HG03354 (cell line): ENCODE results near the gene C9orf78.
A peak's percentile ranks its signal among the peaks of the same experiment; 100 is the strongest.

Experiments used
- ATAC-seq: cut with Tn5 transposase; IDR thresholded peaks from one replicate; pipeline ENCODE4 v1.9.1; 2021; ENCODE audit warnings: mild to moderate bottlenecking; ENCODE audit not compliant: unreplicated experiment, poor library complexity, severe bottlenecking

C9orf78 gene

DNA sequence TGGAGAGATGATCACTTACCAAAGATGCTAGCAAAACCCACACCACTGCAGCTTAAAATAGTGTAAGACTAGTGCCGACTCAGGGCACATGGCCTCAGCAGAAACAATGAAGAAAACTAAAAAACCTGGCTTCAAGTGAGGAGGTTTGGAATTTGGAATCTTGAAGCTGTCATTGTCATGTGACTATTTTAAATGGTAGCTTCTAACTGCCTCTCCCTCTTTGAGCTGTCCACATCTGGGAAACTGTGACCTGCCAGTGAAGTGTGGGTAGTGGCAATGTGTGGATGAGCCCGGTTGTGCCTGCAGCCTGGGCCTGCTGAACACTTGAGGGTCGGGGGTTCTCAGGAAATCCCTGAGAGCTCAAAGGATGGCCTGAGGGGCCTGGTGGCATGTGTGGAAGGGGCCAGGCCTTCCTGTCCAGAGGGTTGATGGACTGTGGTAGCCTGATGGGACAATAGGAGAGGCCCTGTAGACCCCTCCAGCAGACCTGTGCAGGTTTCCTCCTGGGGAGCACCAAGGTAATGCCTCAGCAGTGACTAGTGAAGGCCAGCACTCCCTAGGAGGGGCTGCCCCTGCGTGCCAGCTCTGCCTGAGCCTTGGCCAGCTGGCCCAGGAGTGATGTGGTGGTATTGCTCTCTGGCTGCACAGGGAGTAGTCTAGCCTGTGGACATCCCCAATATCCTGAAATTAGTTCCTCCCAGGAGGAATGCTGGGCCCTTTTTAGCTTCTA lies 13.8 kb upstream of the C9orf78 start:
- ATAC-seq: no peak

GRCh38 chr9:129845373-129845772 lies 10.3 kb upstream of the C9orf78 start:
- ATAC-seq: no peak

DNA sequence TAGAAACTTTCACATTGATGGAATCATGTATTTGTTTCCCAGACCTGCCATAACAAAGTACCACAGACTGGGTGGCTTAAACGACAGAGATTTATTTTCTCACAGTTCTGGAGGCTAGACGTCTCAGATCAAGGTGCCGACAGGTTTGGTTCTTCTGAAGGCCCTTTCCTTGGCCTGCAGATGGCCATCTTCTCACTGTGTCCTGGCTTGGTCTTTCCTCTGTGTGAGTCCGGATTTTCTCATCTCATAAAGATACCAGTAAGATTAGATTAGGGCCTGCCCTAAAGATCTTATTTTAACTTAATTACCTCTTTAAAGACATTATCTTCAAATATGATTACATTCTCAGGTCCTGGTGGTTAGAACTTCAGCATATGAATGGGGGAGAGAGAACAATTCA lies 6.0 kb upstream of the C9orf78 start:
- ATAC-seq: no peak

DNA sequence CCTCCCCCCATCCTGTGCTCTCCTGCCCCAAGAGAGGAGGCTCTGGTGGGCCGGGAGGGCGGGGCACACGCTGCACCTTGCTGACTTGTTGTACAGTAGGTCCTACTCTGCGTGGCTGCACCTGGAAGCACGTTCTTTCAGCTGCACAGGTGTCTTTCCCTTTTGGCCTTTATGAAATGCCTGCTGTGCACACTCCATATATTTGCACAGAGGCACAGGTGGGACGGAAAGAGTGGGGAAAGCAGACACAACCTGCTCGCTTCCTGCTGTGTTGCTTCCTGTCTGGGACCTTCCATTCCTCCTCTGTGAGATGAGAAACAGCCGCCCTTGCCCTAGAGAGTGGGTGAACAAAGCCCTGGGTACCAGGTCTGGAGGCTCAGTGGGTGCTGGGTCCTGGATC lies 5.0 kb upstream of the C9orf78 start:
- ATAC-seq: no peak

DNA sequence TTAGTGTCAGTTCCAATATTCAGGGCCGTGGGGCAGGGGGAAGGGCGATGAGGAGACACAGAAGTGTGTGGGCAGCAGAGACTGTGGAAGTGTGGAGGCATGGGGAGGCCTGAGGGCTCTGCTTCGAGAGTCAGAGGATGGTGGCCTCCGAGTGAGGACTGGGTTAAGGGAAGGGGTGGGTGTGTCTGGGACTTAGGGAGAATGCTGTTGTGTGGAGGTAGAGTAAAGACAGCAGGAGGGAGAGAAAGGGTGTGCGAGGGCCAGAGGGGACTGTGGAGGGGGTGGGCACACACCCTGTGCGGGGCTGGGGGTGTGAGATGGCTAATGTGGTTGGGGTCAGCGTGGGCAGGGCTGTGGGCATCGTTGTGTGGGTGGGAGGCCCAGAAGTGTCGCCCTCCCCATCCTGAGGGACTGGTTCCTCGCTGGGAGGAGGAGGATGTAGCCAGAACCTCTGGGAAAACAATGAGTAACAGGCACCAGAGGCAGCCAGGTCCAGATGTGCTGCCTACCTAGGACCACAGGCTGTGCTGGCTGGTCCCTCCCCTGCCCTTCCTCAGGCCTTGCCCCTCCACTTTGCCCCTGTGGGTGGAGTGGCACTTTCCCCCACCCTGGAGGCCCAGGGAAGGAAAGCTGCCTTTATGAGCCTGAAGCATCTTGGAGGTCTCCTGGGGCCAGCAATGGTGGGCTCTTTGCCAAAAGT lies 4.4 kb upstream of the C9orf78 start:
- no peak for ATAC-seq

GRCh38 chr9:129838707-129839259 lies 3.7 kb upstream of the C9orf78 start:
- ATAC-seq: no peak

- no peak for ATAC-seq
Measured at GRCh38 chr9:129836311-129837007, 1.4 kb upstream of the C9orf78 start.

GRCh38 chr9:129835860-129836223 lies 767 bp upstream of the C9orf78 start:
- no peak for ATAC-seq

GRCh38 chr9:129834489-129835127 lies 467 bp downstream of the C9orf78 start:
- peak; percentile 27 for ATAC-seq

DNA sequence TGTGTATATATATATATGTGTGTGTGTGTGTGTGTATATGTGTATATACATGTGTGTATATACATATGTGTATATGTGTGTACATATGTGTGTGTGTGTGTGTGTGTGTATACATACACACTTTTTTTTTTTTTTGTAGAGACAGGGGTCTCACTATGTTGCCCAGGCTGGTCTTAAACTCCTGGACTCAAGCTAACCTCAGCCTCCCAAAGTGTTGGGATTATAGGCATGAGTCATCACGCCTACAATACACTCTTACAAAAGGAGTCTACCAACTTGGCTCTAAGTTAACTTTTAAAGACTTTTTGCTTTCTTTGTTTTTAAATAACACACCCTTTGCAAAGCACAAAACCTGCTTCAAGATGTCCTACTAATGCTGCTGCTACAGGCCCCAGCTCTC lies 2.1 kb downstream of the C9orf78 start:
- ATAC-seq: no peak

DNA sequence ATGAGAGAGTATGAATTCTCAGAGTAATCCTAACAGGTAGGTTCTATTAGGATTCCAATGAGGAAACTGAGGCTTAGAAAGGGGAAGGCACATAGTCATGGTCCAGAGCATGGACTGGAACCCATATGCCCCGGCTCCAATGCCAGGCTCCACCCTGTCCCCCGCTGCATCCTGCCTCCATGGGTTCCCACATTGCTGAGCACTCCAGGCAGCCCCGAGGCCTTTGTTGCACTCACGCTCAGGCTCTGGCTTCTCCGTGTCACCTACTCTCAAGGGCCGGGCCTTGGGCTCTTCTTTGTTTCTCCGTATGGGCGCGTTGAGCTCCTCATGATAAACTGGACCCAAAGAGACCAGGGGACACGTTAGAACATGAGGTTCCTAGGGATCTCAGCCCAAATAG lies 6.1 kb downstream of the C9orf78 start:
- ATAC-seq: no peak

DNA sequence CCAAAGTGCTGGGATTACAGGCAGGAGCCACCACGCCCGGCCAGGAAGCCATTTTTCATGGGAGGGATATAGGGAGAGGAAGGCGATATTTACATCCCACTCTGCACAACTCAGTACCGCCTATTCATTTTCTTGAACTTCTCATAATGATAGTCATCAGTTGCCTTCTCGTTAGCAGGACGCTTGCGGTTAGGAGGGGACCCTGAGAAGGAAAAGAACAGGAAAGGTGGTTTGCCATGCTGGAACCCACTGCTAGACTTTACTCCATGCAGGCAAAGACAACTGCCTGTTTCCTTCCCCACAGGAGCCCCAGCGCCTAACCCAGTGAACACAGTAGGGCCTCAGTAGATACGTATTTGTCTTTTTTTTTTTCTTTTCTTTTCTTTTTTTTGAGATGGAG lies 7.0 kb downstream of the C9orf78 start:
- no peak for ATAC-seq

DNA sequence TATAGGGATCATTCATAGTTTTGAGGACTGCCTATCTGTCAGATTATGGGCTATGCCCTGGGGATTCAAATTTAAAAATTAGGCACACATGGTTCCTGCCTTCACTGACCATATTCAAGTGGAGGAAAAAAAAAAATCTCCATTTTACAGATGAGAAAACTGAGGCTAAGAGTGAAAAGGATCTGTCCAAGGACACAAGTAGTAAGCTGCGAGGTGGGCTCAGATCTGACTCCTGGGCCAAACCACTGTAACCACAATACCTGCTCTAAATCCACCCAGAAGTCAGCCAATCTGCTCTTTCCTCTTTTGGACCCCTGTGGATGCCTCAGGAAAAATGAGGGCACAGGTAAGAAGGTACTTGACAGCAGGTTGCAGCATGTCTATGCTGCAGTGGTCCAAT lies 8.3 kb downstream of the C9orf78 start:
- ATAC-seq: no peak

GRCh38 chr9:129826344-129826743 lies 8.7 kb downstream of the C9orf78 start:
- ATAC-seq: no peak

- peak; percentile 93 for ATAC-seq
Measured at GRCh38 chr9:129823935-129824601, 11.0 kb downstream of the C9orf78 start, which contains the start of gene TOR1A. Gene TOR1A (minus strand): TSS chr9:129824136. CDS start chr9:129824085, 51 bp downstream.

- ATAC-seq: no peak
Measured at GRCh38 chr9:129823542-129823934, 11.5 kb downstream of the C9orf78 start.

DNA sequence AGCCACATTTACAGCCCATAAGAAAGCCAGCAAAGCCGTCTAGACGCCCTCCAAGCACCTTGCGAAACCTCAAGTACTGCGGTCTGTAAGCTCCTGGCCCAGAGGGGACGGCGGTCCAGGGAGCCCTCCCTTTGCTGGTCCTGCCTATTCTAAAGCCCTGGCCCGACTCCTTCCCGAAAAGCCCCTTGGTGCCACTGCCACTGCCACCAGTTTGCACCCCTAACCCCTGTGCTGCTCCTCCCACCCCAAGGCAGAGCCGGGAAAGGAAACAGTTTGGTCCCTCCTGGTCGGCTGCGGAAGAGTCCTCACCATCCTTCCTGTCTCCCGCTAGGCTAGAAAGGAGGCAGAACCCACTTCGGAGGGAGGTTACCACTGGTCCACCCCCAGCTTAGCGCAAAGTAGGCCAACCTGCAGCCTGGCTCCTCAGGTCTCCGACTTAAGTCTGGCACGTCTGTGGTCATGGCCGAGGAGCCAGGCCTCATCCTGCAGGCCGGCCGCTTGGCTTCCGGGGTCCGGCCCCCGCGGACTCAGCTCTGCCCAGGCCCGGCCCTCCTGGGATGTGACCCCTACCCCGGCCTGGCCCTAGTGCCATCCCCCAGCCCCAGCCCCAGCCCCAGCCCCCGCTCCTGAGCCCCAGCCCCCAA lies 12.1 kb downstream of the C9orf78 start:
- no peak for ATAC-seq

GRCh38 chr9:129816501-129817435 lies 18.3 kb downstream of the C9orf78 start:
- ATAC-seq: no peak
